ENCODE measurements around the gene CALU.

The CALU gene

DNA sequence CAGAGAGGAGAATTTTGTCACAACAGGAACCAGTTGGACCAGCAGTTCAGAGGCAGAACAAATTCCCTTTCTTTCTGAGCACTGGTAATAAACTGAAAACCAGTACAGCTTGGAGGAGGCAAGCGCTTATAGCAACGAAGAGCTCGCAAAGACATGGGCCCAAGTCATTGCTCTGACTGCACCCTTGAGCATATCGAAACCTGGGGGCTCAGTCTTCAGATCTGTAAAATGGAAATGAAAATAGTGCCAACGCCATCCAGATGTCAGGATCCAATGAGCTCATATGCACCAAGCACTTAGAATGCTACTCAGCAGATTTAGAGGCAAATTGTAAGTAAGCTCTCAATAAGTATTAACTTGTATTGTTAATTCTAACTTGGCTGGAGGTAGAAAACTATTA is 14.4 kb upstream of the CALU start:
- no peaks in the 10 kb centered on the region for H3K4me1 ChIP-seq (ENCODE audit: control insufficient read depth, insufficient read depth, low read length, poor library complexity, severe bottlenecking)

DNA sequence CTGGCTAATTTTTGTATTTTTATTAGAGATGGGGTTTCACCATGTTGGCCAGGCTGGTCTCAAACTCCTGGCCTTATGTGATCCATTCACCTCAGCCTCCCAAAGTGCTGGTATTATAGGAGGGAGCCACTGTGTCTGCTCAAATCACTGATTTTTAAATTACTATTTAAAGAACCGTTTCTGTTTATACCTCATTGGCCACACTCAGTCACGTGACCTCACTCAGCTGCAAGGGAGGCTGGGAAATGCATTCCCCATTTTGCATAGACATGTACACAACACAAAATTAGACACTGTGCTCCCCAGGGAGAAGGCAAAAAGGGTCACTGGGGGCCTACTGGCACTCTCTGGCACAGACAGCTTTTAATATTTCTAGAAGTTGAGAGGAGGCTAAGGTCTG is 13.6 kb upstream of the CALU start:
- H3K27me3 ChIP-seq (replicated peaks; ENCODE audit: control insufficient read depth, insufficient read depth, low read length, poor library complexity, severe bottlenecking): peaks cover 6% of the 10 kb centered on the region

More for the DNA sequence above, 14.4 kb upstream of the CALU start:
- no peak for DNase-seq
- Histone ChIP-seq H3K27ac (ENCODE audit: insufficient read depth, low read length, poor library complexity, severe bottlenecking) (no peak overlapping the region), H3K9me3 (ENCODE audit: control insufficient read depth, low read length) (no peaks in the 10 kb centered on the region), H3K4me3 (ENCODE audit: insufficient read depth, low read depth, low read length, poor library complexity, severe bottlenecking) (no peak overlapping the region), H3K36me3 (ENCODE audit: control insufficient read depth, insufficient read depth, low read length) (no peaks in the 10 kb centered on the region), H3K27me3 (replicated peaks; ENCODE audit: control insufficient read depth, insufficient read depth, low read length, poor library complexity, severe bottlenecking) (peaks cover 6% of the 10 kb centered on the region)

DNA sequence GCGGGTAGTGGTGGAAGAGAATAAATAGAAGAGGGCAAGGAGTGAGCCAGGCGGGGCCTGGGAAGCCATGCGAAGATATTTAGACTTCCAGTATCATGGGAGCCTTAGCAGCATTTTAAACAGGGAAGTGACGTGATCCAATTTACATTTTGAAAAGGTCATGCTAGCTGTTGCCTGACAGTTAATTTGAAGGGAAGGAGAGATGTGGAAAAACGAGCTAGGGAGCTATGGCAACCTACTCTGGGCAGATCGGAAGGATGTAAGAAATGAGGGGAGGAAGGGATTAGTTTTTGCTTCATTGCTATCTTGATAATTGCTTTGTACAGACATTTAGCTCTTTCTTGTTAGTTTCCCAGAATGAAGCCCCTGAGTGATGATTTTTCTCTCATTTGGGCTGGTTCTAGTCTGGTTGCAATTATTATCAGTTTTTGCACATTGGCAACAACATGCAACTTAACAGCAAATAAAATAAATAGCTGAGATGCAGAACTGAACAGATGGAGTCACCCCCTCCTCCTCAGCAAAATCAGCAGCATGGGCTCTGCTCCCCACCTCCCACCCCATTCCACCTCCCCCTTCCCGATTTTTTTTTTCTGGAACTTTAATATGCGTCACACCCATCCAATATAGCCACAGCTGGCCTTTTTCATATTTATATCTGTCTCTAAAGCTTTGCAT is 13.0 kb upstream of the CALU start:
- Histone ChIP-seq H3K36me3 (ENCODE audit: control insufficient read depth, insufficient read depth, low read length) (no peaks in the 10 kb centered on the region), H3K27ac (ENCODE audit: insufficient read depth, low read length, poor library complexity, severe bottlenecking) (no peak overlapping the region), H3K9me3 (ENCODE audit: control insufficient read depth, low read length) (no peaks in the 10 kb centered on the region), H3K27me3 (replicated peaks; ENCODE audit: control insufficient read depth, insufficient read depth, low read length, poor library complexity, severe bottlenecking) (peaks cover 6% of the 10 kb centered on the region), H3K4me1 (ENCODE audit: control insufficient read depth, insufficient read depth, low read length, poor library complexity, severe bottlenecking) (no peaks in the 10 kb centered on the region), H3K4me3 (ENCODE audit: insufficient read depth, low read depth, low read length, poor library complexity, severe bottlenecking) (no peak overlapping the region)
- DNase-seq: no peak

More for the DNA sequence above, 13.6 kb upstream of the CALU start:
- Histone ChIP-seq H3K9me3 (ENCODE audit: control insufficient read depth, low read length) (no peaks in the 10 kb centered on the region), H3K4me1 (ENCODE audit: control insufficient read depth, insufficient read depth, low read length, poor library complexity, severe bottlenecking) (no peaks in the 10 kb centered on the region), H3K36me3 (ENCODE audit: control insufficient read depth, insufficient read depth, low read length) (no peaks in the 10 kb centered on the region), H3K4me3 (ENCODE audit: insufficient read depth, low read depth, low read length, poor library complexity, severe bottlenecking) (no peak overlapping the region), H3K27ac (ENCODE audit: insufficient read depth, low read length, poor library complexity, severe bottlenecking) (no peak overlapping the region)
- no peak for DNase-seq

DNA sequence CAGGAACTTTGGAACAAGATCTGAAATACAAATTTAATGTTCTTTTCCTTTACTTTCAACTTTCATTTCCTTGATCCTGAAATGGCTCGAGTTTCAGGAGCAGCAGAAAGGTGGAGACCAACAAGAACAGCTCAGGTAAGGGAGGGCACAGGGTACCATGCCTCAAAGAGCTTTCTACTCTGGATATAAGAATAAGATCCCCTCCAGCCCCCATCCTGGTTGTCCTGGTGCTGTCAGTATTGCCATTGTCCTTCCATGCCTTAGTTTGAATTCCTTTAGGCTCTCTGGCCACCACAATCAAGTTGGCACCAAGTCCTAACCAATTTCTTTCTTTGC is 12.5 kb upstream of the CALU start:
- Histone ChIP-seq H3K4me1 (ENCODE audit: control insufficient read depth, insufficient read depth, low read length, poor library complexity, severe bottlenecking) (no peaks in the 10 kb centered on the region), H3K4me3 (ENCODE audit: insufficient read depth, low read depth, low read length, poor library complexity, severe bottlenecking) (no peak overlapping the region), H3K9me3 (ENCODE audit: control insufficient read depth, low read length) (no peaks in the 10 kb centered on the region), H3K27me3 (replicated peaks; ENCODE audit: control insufficient read depth, insufficient read depth, low read length, poor library complexity, severe bottlenecking) (peaks cover 6% of the 10 kb centered on the region), H3K36me3 (ENCODE audit: control insufficient read depth, insufficient read depth, low read length) (no peaks in the 10 kb centered on the region), H3K27ac (ENCODE audit: insufficient read depth, low read length, poor library complexity, severe bottlenecking) (no peak overlapping the region)
- DNase-seq: no peak

DNA sequence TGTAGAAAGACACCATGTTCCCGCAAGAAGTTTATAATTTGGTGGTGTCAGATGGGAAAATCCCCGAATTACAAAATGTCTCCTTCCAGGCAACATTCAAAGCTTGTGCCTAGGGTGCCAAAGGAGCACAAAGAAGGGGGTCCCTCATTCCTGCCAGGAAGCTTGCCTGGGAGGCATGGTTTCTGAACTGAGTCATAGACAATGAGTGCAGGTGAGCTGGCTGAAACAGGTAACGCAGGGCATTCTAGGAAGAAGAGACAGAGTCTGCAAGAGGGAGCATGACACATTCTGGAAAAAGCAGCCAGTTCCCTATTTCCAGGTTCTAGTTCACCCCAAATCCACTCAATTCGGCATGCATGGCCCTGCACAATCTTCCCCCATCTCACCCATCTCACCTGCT is 11.9 kb upstream of the CALU start:
- no peak overlapping the region for H3K4me3 ChIP-seq (ENCODE audit: insufficient read depth, low read depth, low read length, poor library complexity, severe bottlenecking)
- no peak overlapping the region for H3K27ac ChIP-seq (ENCODE audit: insufficient read depth, low read length, poor library complexity, severe bottlenecking)
- no peaks in the 10 kb centered on the region for H3K9me3 ChIP-seq (ENCODE audit: control insufficient read depth, low read length)
- DNase-seq: no peak
- no peaks in the 10 kb centered on the region for H3K36me3 ChIP-seq (ENCODE audit: control insufficient read depth, insufficient read depth, low read length)
- H3K27me3 ChIP-seq (replicated peaks; ENCODE audit: control insufficient read depth, insufficient read depth, low read length, poor library complexity, severe bottlenecking): peaks cover 6% of the 10 kb centered on the region
- no peaks in the 10 kb centered on the region for H3K4me1 ChIP-seq (ENCODE audit: control insufficient read depth, insufficient read depth, low read length, poor library complexity, severe bottlenecking)

DNA sequence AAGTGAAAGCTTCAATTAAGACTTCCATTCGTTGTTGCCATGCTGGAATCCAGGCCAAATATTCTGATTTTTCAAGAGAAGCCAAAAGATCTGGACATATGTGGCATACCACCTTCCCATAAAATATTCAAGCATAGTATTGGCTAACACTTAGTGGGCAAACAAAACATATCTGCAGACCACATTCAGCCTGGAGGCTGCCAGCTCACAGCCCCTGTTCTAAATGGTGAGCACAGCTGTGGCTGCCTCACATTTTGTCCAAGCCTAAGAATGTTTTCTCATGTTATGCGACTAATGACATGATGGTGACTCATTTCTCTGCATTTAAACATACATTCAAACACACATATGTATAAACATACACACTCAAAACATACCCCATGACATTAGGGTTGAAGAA is 10.6 kb upstream of the CALU start:
- Histone ChIP-seq H3K4me3 (ENCODE audit: insufficient read depth, low read depth, low read length, poor library complexity, severe bottlenecking) (no peak overlapping the region), H3K27ac (ENCODE audit: insufficient read depth, low read length, poor library complexity, severe bottlenecking) (no peak overlapping the region), H3K9me3 (ENCODE audit: control insufficient read depth, low read length) (no peaks in the 10 kb centered on the region), H3K4me1 (ENCODE audit: control insufficient read depth, insufficient read depth, low read length, poor library complexity, severe bottlenecking) (no peaks in the 10 kb centered on the region), H3K27me3 (replicated peaks; ENCODE audit: control insufficient read depth, insufficient read depth, low read length, poor library complexity, severe bottlenecking) (peaks cover 6% of the 10 kb centered on the region), H3K36me3 (ENCODE audit: control insufficient read depth, insufficient read depth, low read length) (no peaks in the 10 kb centered on the region)
- DNase-seq: no peak

DNA sequence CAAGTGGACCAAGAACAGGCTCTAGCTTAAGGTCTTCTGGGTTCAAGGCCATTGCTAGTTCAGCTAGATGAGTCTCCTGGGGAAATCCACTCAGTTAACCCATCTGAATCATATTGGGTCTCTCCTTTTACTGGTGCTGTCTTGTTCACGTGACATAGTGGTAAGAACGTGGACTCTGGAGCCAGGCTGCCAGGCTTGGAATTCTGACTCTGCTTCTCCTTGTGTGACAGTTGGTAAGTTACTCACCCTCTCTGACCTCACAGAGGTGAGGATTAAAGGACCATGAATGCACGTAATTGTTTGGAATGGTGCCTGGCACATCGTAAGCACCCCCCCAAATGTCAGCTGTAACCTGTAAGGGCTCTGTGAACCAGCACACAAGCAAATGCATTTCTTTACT is 9.7 kb upstream of the CALU start:
- DNase-seq: no peak
- no peaks in the 10 kb centered on the region for H3K9me3 ChIP-seq (ENCODE audit: control insufficient read depth, low read length)
- no peak overlapping the region for H3K27ac ChIP-seq (ENCODE audit: insufficient read depth, low read length, poor library complexity, severe bottlenecking)
- peaks cover 4% of the 10 kb centered on the region for H3K27me3 ChIP-seq (replicated peaks; ENCODE audit: control insufficient read depth, insufficient read depth, low read length, poor library complexity, severe bottlenecking)
- no peaks in the 10 kb centered on the region for H3K36me3 ChIP-seq (ENCODE audit: control insufficient read depth, insufficient read depth, low read length)
- H3K4me3 ChIP-seq (ENCODE audit: insufficient read depth, low read depth, low read length, poor library complexity, severe bottlenecking): no peak overlapping the region
- no peaks in the 10 kb centered on the region for H3K4me1 ChIP-seq (ENCODE audit: control insufficient read depth, insufficient read depth, low read length, poor library complexity, severe bottlenecking)

DNA sequence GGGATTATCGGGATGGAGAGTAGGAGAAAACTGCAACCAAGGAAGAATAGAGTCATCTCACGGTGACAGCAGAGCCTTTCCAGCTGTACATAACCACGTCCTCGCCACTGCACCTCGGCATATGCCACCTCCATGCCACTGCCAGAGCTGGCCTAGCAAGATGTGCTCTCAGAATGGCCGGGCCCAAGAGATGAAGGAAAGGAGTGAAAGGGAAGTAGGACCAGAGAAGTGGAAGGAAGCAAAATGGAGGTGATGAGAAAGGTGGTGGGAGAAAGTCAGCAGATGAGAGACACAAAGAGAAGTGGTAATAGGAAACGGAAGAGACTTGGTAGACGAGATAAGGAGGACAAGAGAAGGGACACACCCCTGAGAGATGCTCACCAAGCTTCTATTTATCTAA is 8.0 kb upstream of the CALU start:
- H3K36me3 ChIP-seq (ENCODE audit: control insufficient read depth, insufficient read depth, low read length): no peaks in the 10 kb centered on the region
- no peaks in the 10 kb centered on the region for H3K4me1 ChIP-seq (ENCODE audit: control insufficient read depth, insufficient read depth, low read length, poor library complexity, severe bottlenecking)
- H3K27me3 ChIP-seq (replicated peaks; ENCODE audit: control insufficient read depth, insufficient read depth, low read length, poor library complexity, severe bottlenecking): peaks cover 2% of the 10 kb centered on the region
- H3K27ac ChIP-seq (ENCODE audit: insufficient read depth, low read length, poor library complexity, severe bottlenecking): no peak overlapping the region
- H3K4me3 ChIP-seq (ENCODE audit: insufficient read depth, low read depth, low read length, poor library complexity, severe bottlenecking): no peak overlapping the region
- H3K9me3 ChIP-seq (ENCODE audit: control insufficient read depth, low read length): no peaks in the 10 kb centered on the region
- DNase-seq: no peak

DNA sequence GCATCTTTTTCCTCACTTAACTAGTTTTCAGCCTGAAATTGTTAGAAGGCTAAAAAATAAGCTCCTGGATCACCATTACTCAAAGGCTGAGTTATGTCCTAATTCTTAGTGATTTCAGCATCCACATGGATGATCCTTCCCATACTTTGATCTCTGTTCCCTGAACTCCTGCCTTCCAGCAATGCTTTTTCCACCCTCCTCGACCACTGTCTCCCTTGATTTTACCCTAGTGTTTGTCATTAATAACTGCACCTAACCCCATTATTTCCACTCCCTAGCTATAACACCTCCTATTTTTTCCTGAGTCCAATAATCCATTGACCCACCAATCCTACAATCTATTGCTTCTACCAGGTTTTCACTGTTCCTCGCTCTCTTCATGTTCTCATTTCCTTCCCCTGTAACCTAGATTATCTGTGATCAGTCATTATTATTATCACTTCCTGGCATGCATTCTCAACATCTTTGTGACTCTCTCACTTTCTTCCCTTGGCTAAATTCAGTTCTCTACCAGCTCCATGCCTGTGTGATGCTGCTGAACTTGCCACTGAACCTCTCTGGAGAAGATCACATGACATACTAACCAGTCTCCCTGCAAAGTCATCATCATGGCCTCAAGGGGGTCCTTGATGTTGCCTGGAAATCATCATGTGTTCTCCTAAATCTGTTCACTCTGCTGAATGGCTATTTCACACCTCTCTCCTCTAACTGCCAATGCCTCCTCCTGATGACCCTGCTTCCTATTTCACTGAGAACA is 6.5 kb upstream of the CALU start:
- H3K27ac ChIP-seq (ENCODE audit: insufficient read depth, low read length, poor library complexity, severe bottlenecking): no peak overlapping the region
- H3K36me3 ChIP-seq (ENCODE audit: control insufficient read depth, insufficient read depth, low read length): no peaks in the 10 kb centered on the region
- H3K9me3 ChIP-seq (ENCODE audit: control insufficient read depth, low read length): no peaks in the 10 kb centered on the region
- no peak overlapping the region for H3K4me3 ChIP-seq (ENCODE audit: insufficient read depth, low read depth, low read length, poor library complexity, severe bottlenecking)
- no peak for DNase-seq
- peaks cover 1% of the 10 kb centered on the region for H3K27me3 ChIP-seq (replicated peaks; ENCODE audit: control insufficient read depth, insufficient read depth, low read length, poor library complexity, severe bottlenecking)
- no peaks in the 10 kb centered on the region for H3K4me1 ChIP-seq (ENCODE audit: control insufficient read depth, insufficient read depth, low read length, poor library complexity, severe bottlenecking)

DNA sequence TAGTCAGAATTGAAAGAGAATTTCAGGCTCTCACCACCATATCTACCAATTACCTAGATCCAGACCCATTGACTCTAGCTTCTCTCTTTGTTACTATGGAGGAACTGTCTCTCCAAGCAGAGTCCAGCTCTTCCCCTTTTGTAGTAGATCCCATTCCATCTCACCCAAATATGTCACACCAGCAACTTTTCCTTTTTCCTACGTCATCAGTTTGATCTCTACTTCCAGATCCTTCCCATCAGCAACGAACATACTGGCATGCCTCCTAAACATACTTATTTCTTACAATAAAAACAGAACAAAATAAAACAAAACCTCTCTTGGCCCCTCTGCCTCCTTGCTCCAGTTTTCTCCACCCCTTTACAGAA is 5.9 kb upstream of the CALU start:
- Histone ChIP-seq H3K4me1 (ENCODE audit: control insufficient read depth, insufficient read depth, low read length, poor library complexity, severe bottlenecking) (peaks cover 2% of the 10 kb centered on the region), H3K27ac (ENCODE audit: insufficient read depth, low read length, poor library complexity, severe bottlenecking) (no peak overlapping the region), H3K36me3 (ENCODE audit: control insufficient read depth, insufficient read depth, low read length) (no peaks in the 10 kb centered on the region), H3K27me3 (replicated peaks; ENCODE audit: control insufficient read depth, insufficient read depth, low read length, poor library complexity, severe bottlenecking) (no peaks in the 10 kb centered on the region), H3K4me3 (ENCODE audit: insufficient read depth, low read depth, low read length, poor library complexity, severe bottlenecking) (no peak overlapping the region), H3K9me3 (ENCODE audit: control insufficient read depth, low read length) (no peaks in the 10 kb centered on the region)
- no peak for DNase-seq

All from effector memory CD4-positive, alpha-beta T cell (primary cell).